Ovary (tissue), 9 donors: ENCODE results near the gene C1D. TPM values are rescaled to one million over a fixed set of nuclear protein-coding genes. Genes with fewer than 3 reads are reported as not detected.

Experiments
- DNase-seq, 5 donors: peaks; one replicate each; pipeline ENCODE4 v3.0.0-alpha.2; 2019 to 2020
- H3K27ac ChIP-seq, 2 donors: fragments of 200-600 bp; one replicate each; pipeline versions ENCODE4 v1.5.1 to v1.8.0; 2019 to 2022
- H3K27me3 ChIP-seq: fragments of 200-600 bp; one replicate; pipeline ENCODE4 v1.8.0; 2022
- H3K36me3 ChIP-seq: fragments of 200-600 bp; sonication (generic); one replicate; pipeline ENCODE4 v1.5.1; 2019
- H3K4me1 ChIP-seq: one replicate; pipeline ENCODE4 v1.8.1; 2013; ENCODE audit warnings: mild to moderate bottlenecking, moderate library complexity; ENCODE audit not compliant: insufficient read depth
- H3K4me3 ChIP-seq: fragments of 200-600 bp; sonication (generic); one replicate; pipeline ENCODE4 v1.5.1; 2017
- H3K9me3 ChIP-seq, 2 donors: fragments of 200-600 bp in 1 of 2; sonication (generic) in 1 of 2; one replicate each; pipeline versions ENCODE4 v1.5.1 to v1.8.1; 2013 to 2019; ENCODE audit warnings: mild to moderate bottlenecking in 1 of 2, moderate library complexity in 1 of 2
- CTCF ChIP-seq, 3 donors: fragments of 450-650 bp in 2 of 3; fragments of 200-600 bp in 1 of 3; IDR thresholded peaks; one replicate each; pipeline versions ENCODE4 v1.5.1 to v1.8.0; 2016 to 2022; ENCODE audit warnings: antibody characterized with exemption in 3 of 3, mild to moderate bottlenecking in 1 of 3
- EP300 ChIP-seq: sonication (generic); formaldehyde crosslinking; IDR thresholded peaks from one replicate; pipeline ENCODE4 v1.6.1; 2017; ENCODE audit warnings: antibody characterized with exemption
- POLR2A ChIP-seq: fragments of 450-650 bp; IDR thresholded peaks from one replicate; pipeline ENCODE4 v1.6.1; 2017; ENCODE audit warnings: antibody characterized with exemption, mild to moderate bottlenecking, moderate library complexity
- WGBS, 3 donors: extraction: QIAGEN DNeasy Blood & Tissue Kit in 1 of 3; methylation state at CpG; one replicate each; pipeline versions ENCODE4 v1.1.5 to v1.1.7; 2013 to 2017; 5-methylcytosine and 5-hydroxymethylcytosine counted together
- intact Hi-C, 4 donors: fragments of 100-400 bp; cut with DNase I; formaldehyde crosslinking; loops; one replicate each; pipeline versions ENCODE4 v1.11.0 to v1.15.1; 2022 to 2023
- polyA plus RNA-seq, 2 donors: library from polyadenylated mRNA; stranded (reverse); fragments of 200-250 nt in 1 of 2; fragments of 350-450 nt in 1 of 2; fragmentation: Illumina TruSeq in 1 of 2; extraction: RNeasy Lipid Tissue Mini Kit (QIAGEN cat#74804) in 1 of 2; gene quantifications; one replicate each; pipeline ENCODE4 v1.2.3, GENCODE V29; 2013 to 2014
- total RNA-seq, 7 donors: library from RNA; depleted of rRNA in 2 of 7; stranded (reverse); fragments of >200 nt in 2 of 7; fragmentation: NEBNext Ultra II Directional in 3 of 7; extraction: Animal tissue kit (Norgen Biotek cat#: 25700) in 3 of 7; gene quantifications; one replicate each; pipeline versions ENCODE4 v1.1.0 to v1.2.4, GENCODE V29; 2016 to 2023
- donor health status: DM: no; HTN: no; CAD: no; lungs with moderate emphysema.
- donor health status: DM: no; HTN: no; CAD: no.
- donor health status: Bipolar disorder and iron deficiency.
- donor health status: DM: yes; HTN: yes; CAD: no.
- donor health status: DM: no; HTN: no; CAD: no.
- donor health status: DM: yes; HTN: yes; CAD: no.

The C1D gene
- total and polyA plus RNA-seq, 9 donors = 12.6 to 46.8 (median 19.3) TPM

DNA sequence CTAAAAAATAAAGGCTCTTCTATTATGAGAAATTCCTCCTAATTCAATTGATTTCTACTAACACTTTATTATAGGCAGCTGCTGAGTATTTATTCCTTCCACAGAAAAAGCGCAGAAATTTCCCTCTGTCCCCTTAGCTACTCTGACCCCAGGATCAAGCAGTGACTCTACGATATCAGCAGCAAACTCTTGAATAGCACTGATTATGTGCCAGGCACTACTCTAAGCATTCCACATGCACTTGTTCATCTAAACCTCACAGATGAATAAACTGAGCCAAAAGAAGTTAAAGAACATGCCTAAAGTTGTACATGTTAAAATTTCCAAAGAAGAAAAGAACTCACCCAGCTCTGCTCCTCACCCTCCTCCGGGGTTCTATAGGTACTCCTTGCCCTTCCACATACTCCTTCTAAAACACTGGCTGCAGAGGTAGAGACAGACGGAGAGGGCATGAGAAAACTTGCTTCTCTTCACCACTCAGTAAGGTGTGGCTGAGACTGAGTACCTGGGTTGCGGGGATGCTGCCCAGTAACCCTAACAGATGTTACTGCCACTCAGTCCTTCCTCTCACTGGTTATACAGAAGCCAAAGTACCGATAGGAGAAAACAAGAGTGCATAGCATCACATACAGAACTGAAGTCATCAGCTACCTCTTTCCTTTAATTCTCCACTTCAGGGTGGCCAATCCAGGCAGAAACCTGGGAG is 9.9 kb downstream of the C1D start:
- Histone ChIP-seq H3K27me3 (no peaks in the 10 kb centered on the region), H3K27ac (no peak overlapping the region), H3K9me3 (no peaks in the 10 kb centered on the region), H3K36me3 (no peaks in the 10 kb centered on the region), H3K4me3 (no peak overlapping the region), H3K4me1 (peaks cover 1% of the 10 kb centered on the region)
- WGBS, 3 donors = 88 to 92% (median 91%) methylated on average over 6 of the region's 6 CpGs
- no peak for DNase-seq
- no peak for TF ChIP-seq EP300
- no peak for TF ChIP-seq POLR2A
- TF ChIP-seq CTCF (IDR thresholded peaks at IDR 0.05) = no peak
- intact Hi-C loops = no loop called here

DNA sequence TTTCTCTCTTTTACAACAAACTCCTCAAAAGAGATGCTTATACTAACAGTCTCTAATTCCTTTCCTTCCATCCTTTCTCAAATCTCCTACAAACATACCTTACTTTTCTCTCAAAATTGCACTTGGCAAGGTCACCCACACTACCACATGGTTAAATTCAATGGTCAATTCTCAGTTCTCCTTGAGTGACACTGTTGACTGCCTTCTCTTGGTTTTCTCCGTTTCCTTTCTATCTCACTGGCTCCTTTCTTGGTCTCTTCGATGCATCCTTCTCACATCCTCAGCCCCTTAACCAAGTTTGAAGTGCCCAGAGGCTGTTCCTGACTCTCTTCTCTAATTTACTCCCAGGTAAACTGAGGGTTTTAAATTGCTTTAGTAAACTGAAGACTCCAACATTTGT is 12.5 kb downstream of the C1D start:
- no peak overlapping the region for H3K4me3 ChIP-seq
- H3K27me3 ChIP-seq = no peaks in the 10 kb centered on the region
- H3K36me3 ChIP-seq = no peaks in the 10 kb centered on the region
- no peaks in the 10 kb centered on the region for H3K9me3 ChIP-seq
- TF ChIP-seq POLR2A = no peak
- no peak for TF ChIP-seq CTCF (IDR thresholded peaks at IDR 0.05)
- TF ChIP-seq EP300 = no peak
- DNase-seq = no peak
- intact Hi-C loops = no loop called here
- 93 to 96% (median 93%) methylated on average over 2 of the region's 2 CpGs for WGBS, 3 donors
- no peak overlapping the region for H3K27ac ChIP-seq
- H3K4me1 ChIP-seq = peaks cover 1% of the 10 kb centered on the region

DNA sequence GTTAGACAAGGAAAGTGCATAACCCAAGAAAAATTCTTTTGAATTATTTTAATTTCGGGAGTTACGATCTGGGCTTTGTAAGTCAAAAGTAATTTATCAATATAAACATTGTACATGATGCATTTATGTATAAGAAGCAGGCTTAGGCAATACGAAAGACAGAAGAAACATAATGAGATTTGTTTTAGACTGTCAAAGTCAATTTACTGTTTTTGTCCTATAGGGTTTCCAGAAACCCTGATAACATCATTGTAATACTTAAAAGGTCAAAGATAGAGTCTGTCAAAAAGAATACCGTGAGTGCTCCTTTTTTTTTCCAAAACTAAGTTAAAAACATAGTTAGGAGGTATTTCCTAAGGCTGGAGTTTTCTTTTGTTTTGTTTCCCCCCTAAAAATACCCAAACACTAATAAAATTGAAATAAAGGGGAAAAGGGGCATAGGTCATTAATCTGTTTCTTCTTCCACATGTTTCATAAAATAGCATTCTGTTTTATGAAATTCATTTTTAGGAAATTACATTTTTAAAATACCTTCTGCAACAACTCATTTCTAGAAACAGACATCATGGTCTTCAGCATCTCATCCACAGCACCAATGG is 16.1 kb downstream of the C1D start:
- Histone ChIP-seq H3K9me3 (no peaks in the 10 kb centered on the region), H3K27ac (no peak overlapping the region), H3K36me3 (no peaks in the 10 kb centered on the region), H3K4me1 (peaks cover 1% of the 10 kb centered on the region), H3K4me3 (no peak overlapping the region), H3K27me3 (no peaks in the 10 kb centered on the region)
- DNase-seq = no peak
- intact Hi-C loops = no loop called here
- TF ChIP-seq POLR2A = no peak
- TF ChIP-seq CTCF (IDR thresholded peaks at IDR 0.05) = no peak
- no peak for TF ChIP-seq EP300
- 77 to 87% (median 78%) methylated on average over 4 of the region's 4 CpGs for WGBS, 3 donors

GRCh38 chr2:68046224-68046623 is 16.6 kb downstream of the C1D start:
- Histone ChIP-seq H3K36me3 (no peaks in the 10 kb centered on the region), H3K27me3 (no peaks in the 10 kb centered on the region), H3K4me1 (no peaks in the 10 kb centered on the region), H3K9me3 (no peaks in the 10 kb centered on the region), H3K27ac (no peak overlapping the region), H3K4me3 (no peak overlapping the region)
- intact Hi-C loops = no loop called here
- no peak for TF ChIP-seq POLR2A
- no peak for TF ChIP-seq CTCF (IDR thresholded peaks at IDR 0.05)
- TF ChIP-seq EP300 = no peak
- no peak for DNase-seq
